ENCODE results near the gene MAP3K19.

Gene MAP3K19

GRCh38 chr2:135029481-135030134 lies 17.6 kb downstream of the MAP3K19 start:
- H3K4me3 Mint-ChIP-seq = no peak overlapping the region
- no peaks in the 10 kb centered on the region for H3K4me1 Mint-ChIP-seq
- H3K36me3 Mint-ChIP-seq (ENCODE audit: low read depth) = no peaks in the 10 kb centered on the region
- no peak for TF ChIP-seq CTCF (IDR thresholded peaks at IDR 0.05)
- H3K27ac Mint-ChIP-seq = no peak overlapping the region
- peaks cover 12% of the 10 kb centered on the region for H3K9me3 Mint-ChIP-seq
- H3K27me3 Mint-ChIP-seq (ENCODE audit: low read depth, poor library complexity) = peaks cover 16% of the 10 kb centered on the region
- DNase-seq = no peak

- H3K36me3 Mint-ChIP-seq (ENCODE audit: low read depth) = no peaks in the 10 kb centered on the region
- DNase-seq = no peak
- no peak overlapping the region for H3K4me3 Mint-ChIP-seq
- TF ChIP-seq CTCF (IDR thresholded peaks at IDR 0.05) = no peak
- no peak overlapping the region for H3K27ac Mint-ChIP-seq
- H3K4me1 Mint-ChIP-seq = no peaks in the 10 kb centered on the region
- H3K9me3 Mint-ChIP-seq = no peaks in the 10 kb centered on the region
- peaks cover 6% of the 10 kb centered on the region for H3K27me3 Mint-ChIP-seq (ENCODE audit: low read depth, poor library complexity)
Measured at GRCh38 chr2:135023886-135024485, 23.3 kb downstream of the MAP3K19 start.

GRCh38 chr2:135022952-135023880 lies 24.0 kb downstream of the MAP3K19 start:
- H3K4me1 Mint-ChIP-seq = no peaks in the 10 kb centered on the region
- H3K9me3 Mint-ChIP-seq = no peaks in the 10 kb centered on the region
- DNase-seq = no peak
- TF ChIP-seq CTCF (IDR thresholded peaks at IDR 0.05) = no peak
- H3K36me3 Mint-ChIP-seq (ENCODE audit: low read depth) = no peaks in the 10 kb centered on the region
- H3K27me3 Mint-ChIP-seq (ENCODE audit: low read depth, poor library complexity) = peaks cover 3% of the 10 kb centered on the region
- no peak overlapping the region for H3K27ac Mint-ChIP-seq
- H3K4me3 Mint-ChIP-seq = no peak overlapping the region

- peaks cover 3% of the 10 kb centered on the region for H3K27me3 Mint-ChIP-seq (ENCODE audit: low read depth, poor library complexity)
- H3K9me3 Mint-ChIP-seq = peaks cover 8% of the 10 kb centered on the region
- no peak overlapping the region for H3K4me3 Mint-ChIP-seq
- no peaks in the 10 kb centered on the region for H3K4me1 Mint-ChIP-seq
- TF ChIP-seq CTCF (IDR thresholded peaks at IDR 0.05) = no peak
- no peak for DNase-seq
- no peaks in the 10 kb centered on the region for H3K36me3 Mint-ChIP-seq (ENCODE audit: low read depth)
- H3K27ac Mint-ChIP-seq = no peak overlapping the region
Measured at GRCh38 chr2:135021618-135022017, 25.6 kb downstream of the MAP3K19 start.

GRCh38 chr2:135011633-135012032 lies 35.6 kb downstream of the MAP3K19 start:
- no peak for TF ChIP-seq CTCF (IDR thresholded peaks at IDR 0.05)
- H3K4me1 Mint-ChIP-seq = no peaks in the 10 kb centered on the region

More at GRCh38 chr2:135011633-135012032, 35.6 kb downstream of the MAP3K19 start:
- H3K27me3 Mint-ChIP-seq (ENCODE audit: low read depth, poor library complexity) = peaks cover 10% of the 10 kb centered on the region
- H3K36me3 Mint-ChIP-seq (ENCODE audit: low read depth) = no peaks in the 10 kb centered on the region
- no peak overlapping the region for H3K27ac Mint-ChIP-seq
- DNase-seq = no peak
- no peak overlapping the region for H3K4me3 Mint-ChIP-seq
- peaks cover 11% of the 10 kb centered on the region for H3K9me3 Mint-ChIP-seq
